GM12865 (cell line): ENCODE data around the gene EXD2.
A peak's percentile ranks its signal among the peaks of the same experiment; 100 is the strongest.
"Not testable (repeated sequence)": the region's sequence is repeated elsewhere in the genome, so short reads cannot be mapped to it uniquely, and the experiment has no call there.

Experiments used
- DNase-seq: peaks from one replicate; pipeline ENCODE4 v3.0.0; 2010; ENCODE audit warnings: low read depth
- H3K4me3 ChIP-seq: 2 replicates; pipeline ENCODE4 v1.5.1; 2011; ENCODE audit warnings: mild to moderate bottlenecking, low read depth, low read length, control low read depth
- CTCF ChIP-seq: IDR thresholded peaks from 2 replicates; pipeline ENCODE4 v1.5.1; 2011; ENCODE audit warnings: low read length, control low read depth, low read depth, inconsistent platforms; ENCODE audit not compliant: insufficient read depth; ENCODE audit errors: missing control alignments

EXD2 gene

GRCh38 chr14:69152902-69153151, 38.5 kb upstream of the EXD2 start, which contains the start of gene DCAF5:
Gene DCAF5 (minus strand): TSS chr14:69153119. CDS start chr14:69152978, 141 bp downstream.
- TF ChIP-seq CTCF: no peak
- DNase-seq: no peak
- peak within 1 kb of the TSS; percentile 98 for H3K4me3 ChIP-seq

- peak; percentile 97 for DNase-seq
- H3K4me3 ChIP-seq: peak overlapping the region; percentile 98
- no peak for TF ChIP-seq CTCF
Measured at GRCh38 chr14:69153152-69153872, 38.0 kb upstream of the EXD2 start.

- DNase-seq: peak; percentile 16
- peak overlapping the region; percentile 98 for H3K4me3 ChIP-seq
- no peak for TF ChIP-seq CTCF
Measured at GRCh38 chr14:69153873-69154270, 37.4 kb upstream of the EXD2 start.

GRCh38 chr14:69154779-69155178, 36.5 kb upstream of the EXD2 start:
- peak; percentile 13 for DNase-seq
- TF ChIP-seq CTCF: no peak
- no peak overlapping the region for H3K4me3 ChIP-seq

- no peak for DNase-seq
- H3K4me3 ChIP-seq: no peak overlapping the region
- no peak for TF ChIP-seq CTCF
Measured at GRCh38 chr14:69156224-69156623, 35.1 kb upstream of the EXD2 start.

- H3K4me3 ChIP-seq: no peak overlapping the region
- no peak for TF ChIP-seq CTCF
- DNase-seq: no peak
Measured at GRCh38 chr14:69161590-69161989, 29.7 kb upstream of the EXD2 start.

- H3K4me3 ChIP-seq, DNase-seq: not testable (repeated sequence)
Measured at GRCh38 chr14:69165787-69166186, 25.5 kb upstream of the EXD2 start.

- no peak for DNase-seq
- H3K4me3 ChIP-seq: no peak overlapping the region
- no peak for TF ChIP-seq CTCF
Measured at GRCh38 chr14:69170839-69171238, 20.5 kb upstream of the EXD2 start.
